ENCODE results near the gene ATF3.

The ATF3 gene

GRCh38 chr1:212618466-212619210 lies 10.1 kb downstream of the ATF3 start:
- no peak for DNase-seq (ENCODE audit: low read depth, low spot score)
- no peak overlapping the region for H3K4me3 ChIP-seq (ENCODE audit: low read depth, low read length)
- no peak for TF ChIP-seq CTCF (IDR thresholded peaks at IDR 0.05; ENCODE audit: low read depth, low read length)
- in situ Hi-C loops (cut with HindIII; ENCODE audit: low sequenced_read_pairs), result no loop called here

- no peak for DNase-seq (ENCODE audit: low read depth, low spot score)
- TF ChIP-seq CTCF (IDR thresholded peaks at IDR 0.05; ENCODE audit: low read depth, low read length), result no peak
- H3K4me3 ChIP-seq (ENCODE audit: low read depth, low read length), result no peak overlapping the region
- in situ Hi-C loops (cut with HindIII; ENCODE audit: low sequenced_read_pairs), result no loop called here
These were observed 11.7 kb downstream of the ATF3 start for GRCh38 chr1:212620293-212620692.

- TF ChIP-seq CTCF (IDR thresholded peaks at IDR 0.05; ENCODE audit: low read depth, low read length), result no peak
- H3K4me3 ChIP-seq (ENCODE audit: low read depth, low read length), result no peak overlapping the region
- DNase-seq (ENCODE audit: low read depth, low spot score), result no peak
- in situ Hi-C loops (cut with HindIII; ENCODE audit: low sequenced_read_pairs), result no loop called here
These were observed 12.7 kb downstream of the ATF3 start for GRCh38 chr1:212621043-212621948.

- no peak overlapping the region for H3K4me3 ChIP-seq (ENCODE audit: low read depth, low read length)
- no peak for DNase-seq (ENCODE audit: low read depth, low spot score)
- in situ Hi-C loops (cut with HindIII; ENCODE audit: low sequenced_read_pairs), result no loop called here
- no peak for TF ChIP-seq CTCF (IDR thresholded peaks at IDR 0.05; ENCODE audit: low read depth, low read length)
These were observed 13.4 kb downstream of the ATF3 start for GRCh38 chr1:212621949-212622305.

- no peak for DNase-seq (ENCODE audit: low read depth, low spot score)
- in situ Hi-C loops (cut with HindIII; ENCODE audit: low sequenced_read_pairs), result no loop called here
- TF ChIP-seq CTCF (IDR thresholded peaks at IDR 0.05; ENCODE audit: low read depth, low read length), result no peak
- H3K4me3 ChIP-seq (ENCODE audit: low read depth, low read length), result no peak overlapping the region
These were observed 13.9 kb downstream of the ATF3 start for GRCh38 chr1:212622467-212622866.

GRCh38 chr1:212622906-212623305 lies 14.3 kb downstream of the ATF3 start:
- in situ Hi-C loops (cut with HindIII; ENCODE audit: low sequenced_read_pairs), result no loop called here

More at GRCh38 chr1:212622906-212623305, 14.3 kb downstream of the ATF3 start:
- TF ChIP-seq CTCF (IDR thresholded peaks at IDR 0.05; ENCODE audit: low read depth, low read length), result no peak
- DNase-seq (ENCODE audit: low read depth, low spot score), result no peak
- H3K4me3 ChIP-seq (ENCODE audit: low read depth, low read length), result no peak overlapping the region
